Stimulated activated CD4-positive, alpha-beta T cell treated with anti-CD3 and anti-CD28 coated beads, Interleukin-12 subunit alpha, Interleukin-12 subunit beta, amount 100 ng/mL, for 48 hours (primary cell): Measurements from ENCODE around the gene CASP5.
A peak's percentile ranks its signal among the peaks of the same experiment; 100 is the strongest.
"Not testable (repeated sequence)": the region's sequence is repeated elsewhere in the genome, so short reads cannot be mapped to it uniquely, and the experiment has no call there.

Experiments
- DNase-seq, 3 donors: peaks; one replicate each; pipeline ENCODE4 v3.0.0-alpha.2; 2020; ENCODE audit warnings: low read depth in 2 of 3, low spot score in 1 of 3

CASP5 gene

GRCh38 chr11:105023003-105023402 lies at the start of gene CASP5:
TSS of gene CASP5 (minus strand) at chr11:105023168. CDS start at chr11:105023136, 32 bp downstream.
- DNase-seq: no peak

GRCh38 chr11:105072080-105072479 lies 49.1 kb upstream of the CASP5 start:
- DNase-seq: not testable (repeated sequence)

GRCh38 chr11:105071089-105071732 lies 48.2 kb upstream of the CASP5 start:
- no peak for DNase-seq

- DNase-seq: no peak
Observed at GRCh38 chr11:105070306-105070705, 47.3 kb upstream of the CASP5 start.

- not testable (repeated sequence) for DNase-seq
Observed at GRCh38 chr11:105069749-105070148, 46.8 kb upstream of the CASP5 start.

GRCh38 chr11:105063245-105063941 lies 40.4 kb upstream of the CASP5 start:
- not testable (repeated sequence) for DNase-seq

- no peak for DNase-seq
Observed at GRCh38 chr11:105057432-105057831, 34.5 kb upstream of the CASP5 start.

- DNase-seq: no peak
Observed at GRCh38 chr11:105056446-105056845, 33.5 kb upstream of the CASP5 start.

GRCh38 chr11:105054723-105055493 lies 31.9 kb upstream of the CASP5 start:
- no peak for DNase-seq

GRCh38 chr11:105052487-105052886 lies 29.5 kb upstream of the CASP5 start:
- no peak for DNase-seq

- DNase-seq: no peak
Observed at GRCh38 chr11:105051559-105051958, 28.6 kb upstream of the CASP5 start.

- no peak for DNase-seq
Observed at GRCh38 chr11:105049481-105049880, 26.5 kb upstream of the CASP5 start.

- no peak for DNase-seq
Observed at GRCh38 chr11:105046898-105047579, 24.1 kb upstream of the CASP5 start.

- no peak for DNase-seq
Observed at GRCh38 chr11:105045676-105046296, 22.8 kb upstream of the CASP5 start.

- peak in 2 of 3 donors; percentile 8 to 19 for DNase-seq
Observed at GRCh38 chr11:105044557-105045524, 21.9 kb upstream of the CASP5 start, which contains the start of gene CARD16. TSS of gene CARD16 (minus strand) at chr11:105045335. CDS start at chr11:105045297, 38 bp downstream.

GRCh38 chr11:105042178-105042577 lies 19.2 kb upstream of the CASP5 start:
- DNase-seq: no peak

GRCh38 chr11:105040703-105041102 lies 17.7 kb upstream of the CASP5 start:
- no peak for DNase-seq

- peak in 2 of 3 donors; percentile 9 to 21 for DNase-seq
Observed at GRCh38 chr11:105034813-105035620, 12.0 kb upstream of the CASP5 start, which contains the start of gene CASP1. TSS of gene CASP1 (minus strand) at chr11:105035144. CDS start at chr11:105035113, 31 bp downstream.

GRCh38 chr11:105034388-105034787 lies 11.4 kb upstream of the CASP5 start:
- not testable (repeated sequence) for DNase-seq
